Measurements from ENCODE around the gene MIPEP. TPM values are rescaled to one million over a fixed set of nuclear protein-coding genes. Genes with fewer than 3 reads are reported as not detected.

Gene MIPEP
- total RNA-seq, 1 donor from 2014 or later: 19.6 TPM

DNA sequence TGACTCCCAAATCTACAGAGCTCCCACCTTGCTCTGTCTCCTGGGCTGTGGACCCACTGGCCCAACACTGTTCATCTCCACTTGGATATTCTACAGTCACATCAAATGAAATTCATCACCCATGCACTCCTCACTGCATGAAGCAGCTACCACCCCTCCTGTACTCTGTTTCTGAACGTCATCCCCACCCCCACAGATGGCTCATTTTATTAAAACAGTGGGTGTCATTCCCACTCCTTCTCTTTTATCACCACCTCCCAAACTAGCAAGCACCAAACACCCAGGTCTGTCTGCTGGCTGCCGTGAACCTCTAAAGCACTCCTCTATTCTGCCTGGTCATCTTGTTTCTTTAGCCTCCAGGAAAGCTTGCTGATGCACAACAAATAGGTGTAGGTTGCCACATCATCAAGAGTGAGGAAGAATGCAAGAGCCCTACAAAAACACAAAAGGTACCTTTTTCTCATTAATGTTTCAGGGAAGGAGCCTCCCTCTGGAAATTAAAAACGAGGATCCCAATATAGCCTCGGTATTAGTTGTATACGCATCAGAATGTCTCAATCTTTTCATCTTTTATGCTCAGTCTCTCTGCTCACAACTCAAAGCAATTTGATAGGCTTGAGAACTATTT is 91.8 kb downstream of the MIPEP start:
- no peaks in the 10 kb centered on the region for H3K4me1 Mint-ChIP-seq
- H3K9me3 Mint-ChIP-seq: peaks cover 11% of the 10 kb centered on the region
- H3K27me3 Mint-ChIP-seq (ENCODE audit: low read depth): no peaks in the 10 kb centered on the region
- H3K36me3 Mint-ChIP-seq (ENCODE audit: low read depth): peaks cover 22% of the 10 kb centered on the region
- H3K27ac Mint-ChIP-seq (ENCODE audit: unreplicated experiment): peak overlapping the region; percentile 60
- TF ChIP-seq CTCF (conservative IDR thresholded peaks at IDR 0.05): no peak
- DNase-seq (ENCODE audit: low read depth, low spot score): no peak
- H3K4me3 Mint-ChIP-seq: no peak overlapping the region

- peaks cover 11% of the 10 kb centered on the region for H3K9me3 Mint-ChIP-seq
- no peaks in the 10 kb centered on the region for H3K27me3 Mint-ChIP-seq (ENCODE audit: low read depth)
- H3K27ac Mint-ChIP-seq (ENCODE audit: unreplicated experiment): no peak overlapping the region
- TF ChIP-seq CTCF (conservative IDR thresholded peaks at IDR 0.05): no peak
- H3K36me3 Mint-ChIP-seq (ENCODE audit: low read depth): peaks cover 22% of the 10 kb centered on the region
- H3K4me3 Mint-ChIP-seq: no peak overlapping the region
- DNase-seq (ENCODE audit: low read depth, low spot score): no peak
- no peaks in the 10 kb centered on the region for H3K4me1 Mint-ChIP-seq
These were observed 92.6 kb downstream of the MIPEP start for GRCh38 chr13:23796551-23796950.

DNA sequence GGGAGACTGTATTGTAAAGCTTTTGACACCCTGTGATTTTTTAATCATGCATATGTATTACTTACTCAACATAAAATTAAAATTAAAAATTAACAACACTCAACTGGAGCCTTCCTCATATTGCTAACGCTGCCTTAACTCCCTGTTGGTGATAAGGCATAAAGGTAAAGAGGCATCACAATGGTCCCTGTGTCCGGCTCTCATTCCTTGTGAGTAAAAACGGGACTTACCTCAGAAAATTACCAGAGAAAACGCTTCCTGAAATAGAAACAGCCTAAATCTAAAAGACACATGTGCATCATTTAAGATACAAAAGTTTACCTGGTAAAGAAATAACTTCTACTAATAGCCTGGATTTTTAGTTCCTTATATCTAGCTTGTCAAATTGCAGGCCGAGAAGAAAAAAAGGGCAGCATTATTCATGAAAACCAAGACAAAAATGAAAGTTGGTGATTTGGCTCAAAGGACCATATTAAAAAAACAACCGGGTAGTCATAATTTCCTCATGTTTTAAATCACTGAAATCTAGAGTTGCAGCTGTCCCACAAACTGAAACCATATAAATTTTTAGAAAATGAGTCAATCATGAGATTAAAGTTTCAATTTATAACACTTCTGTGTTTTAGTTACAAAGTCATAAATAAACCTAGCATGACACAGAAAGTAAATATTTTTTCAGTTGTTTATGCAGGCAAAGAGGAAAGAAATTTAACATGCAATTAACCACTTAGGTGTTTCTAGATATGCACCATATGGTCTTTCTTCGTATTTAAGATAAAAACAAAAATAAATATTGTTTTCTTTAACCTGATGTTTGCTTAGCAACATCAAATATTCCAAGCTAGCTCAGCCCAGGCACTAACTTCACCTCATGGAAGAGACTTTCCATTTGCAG is 94.7 kb downstream of the MIPEP start:
- H3K36me3 Mint-ChIP-seq (ENCODE audit: low read depth): peaks cover 17% of the 10 kb centered on the region
- no peak overlapping the region for H3K27ac Mint-ChIP-seq (ENCODE audit: unreplicated experiment)
- H3K4me1 Mint-ChIP-seq: no peaks in the 10 kb centered on the region

DNA sequence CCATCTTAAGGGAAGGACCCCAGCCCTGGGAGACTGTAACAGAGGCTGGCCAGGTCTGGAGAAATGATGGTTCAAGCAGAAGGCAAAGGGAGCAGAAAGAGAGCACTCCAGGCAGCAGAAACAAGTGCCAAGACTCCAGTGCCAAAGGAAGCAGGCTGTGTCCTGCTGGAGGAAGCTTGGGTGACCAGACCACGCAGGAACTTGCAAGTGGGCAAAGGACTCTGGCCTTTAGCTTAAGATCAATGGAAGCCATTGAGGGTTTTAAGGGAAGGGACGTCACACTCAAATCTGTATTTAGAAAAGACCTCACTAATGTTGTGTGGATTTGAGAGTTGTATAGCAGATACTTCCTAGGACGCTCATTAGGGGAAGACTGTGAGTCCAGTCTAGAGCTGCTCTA is 95.5 kb downstream of the MIPEP start:
- peaks cover 16% of the 10 kb centered on the region for H3K36me3 Mint-ChIP-seq (ENCODE audit: low read depth)
- H3K4me3 Mint-ChIP-seq: no peak overlapping the region
- H3K9me3 Mint-ChIP-seq: peaks cover 11% of the 10 kb centered on the region
- no peak for TF ChIP-seq CTCF (conservative IDR thresholded peaks at IDR 0.05)
- H3K4me1 Mint-ChIP-seq: no peaks in the 10 kb centered on the region
- no peak overlapping the region for H3K27ac Mint-ChIP-seq (ENCODE audit: unreplicated experiment)
- no peaks in the 10 kb centered on the region for H3K27me3 Mint-ChIP-seq (ENCODE audit: low read depth)
- DNase-seq (ENCODE audit: low read depth, low spot score): no peak

More for the DNA sequence above, 94.7 kb downstream of the MIPEP start:
- H3K9me3 Mint-ChIP-seq: peaks cover 11% of the 10 kb centered on the region
- no peak for DNase-seq (ENCODE audit: low read depth, low spot score)
- TF ChIP-seq CTCF (conservative IDR thresholded peaks at IDR 0.05): no peak
- H3K4me3 Mint-ChIP-seq: no peak overlapping the region
- no peaks in the 10 kb centered on the region for H3K27me3 Mint-ChIP-seq (ENCODE audit: low read depth)

DNA sequence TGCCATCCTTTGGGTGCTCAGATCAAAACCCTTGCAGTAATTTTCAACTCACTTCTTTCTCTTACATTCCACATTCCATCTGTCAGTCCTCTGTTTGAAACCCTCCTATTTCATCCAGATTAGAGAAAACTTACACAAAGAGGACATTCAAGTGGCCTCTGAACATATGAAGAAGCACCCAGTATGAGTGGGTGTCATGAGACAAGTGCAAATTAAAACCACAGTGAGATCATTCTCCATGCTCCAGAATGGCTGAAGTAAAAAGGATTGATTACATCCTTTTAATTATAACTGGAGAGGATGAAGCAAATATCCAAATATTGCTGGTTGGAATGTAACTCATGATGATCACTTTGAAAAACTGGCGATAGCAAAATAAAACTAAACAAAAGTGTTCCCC is 96.5 kb downstream of the MIPEP start:
- DNase-seq (ENCODE audit: low read depth, low spot score): no peak
- H3K4me3 Mint-ChIP-seq: no peak overlapping the region
- no peak for TF ChIP-seq CTCF (conservative IDR thresholded peaks at IDR 0.05)
- no peak overlapping the region for H3K27ac Mint-ChIP-seq (ENCODE audit: unreplicated experiment)
- peaks cover 11% of the 10 kb centered on the region for H3K36me3 Mint-ChIP-seq (ENCODE audit: low read depth)
- no peaks in the 10 kb centered on the region for H3K27me3 Mint-ChIP-seq (ENCODE audit: low read depth)
- H3K9me3 Mint-ChIP-seq: peaks cover 8% of the 10 kb centered on the region
- no peaks in the 10 kb centered on the region for H3K4me1 Mint-ChIP-seq
